GM21447 (cell line): ENCODE measurements around the gene TMEM179.

Experiments used
- ATAC-seq: cut with Tn5 transposase; IDR thresholded peaks from one replicate; pipeline ENCODE4 v1.9.1; 2021; ENCODE audit not compliant: unreplicated experiment

TMEM179 gene

GRCh38 chr14:104572668-104573067, 31.9 kb downstream of the TMEM179 start:
- ATAC-seq = no peak

DNA sequence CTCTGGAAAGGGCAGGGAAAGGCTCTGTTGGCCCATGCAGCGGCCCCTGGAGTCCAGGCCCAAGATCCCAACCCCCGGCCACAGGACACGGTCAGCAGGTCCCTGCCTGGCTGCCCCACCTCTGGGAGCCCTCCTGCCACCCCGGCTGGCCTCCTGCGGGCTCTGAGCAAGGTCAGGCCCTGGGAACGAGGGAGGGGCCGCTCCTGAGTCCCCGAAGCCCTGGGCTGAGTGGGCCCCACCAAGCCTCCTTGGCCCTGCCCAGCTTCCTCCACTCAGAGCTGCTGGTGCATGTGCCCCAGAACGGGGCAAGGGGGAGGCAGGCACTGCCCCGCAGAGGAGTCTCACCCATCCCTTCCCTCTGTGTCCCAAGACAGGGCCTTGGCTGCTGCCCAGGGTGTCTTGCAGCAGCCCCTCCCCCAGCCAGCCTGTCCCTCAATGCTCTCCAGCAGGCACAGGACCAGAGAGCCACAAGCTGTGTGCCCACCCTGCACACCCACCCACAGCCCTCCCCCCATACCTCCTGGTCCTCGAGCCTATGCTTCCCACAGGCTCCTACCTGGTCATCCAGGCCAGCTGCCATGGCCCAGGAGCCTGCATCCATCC, 32.4 kb downstream of the TMEM179 start:
- no peak for ATAC-seq

DNA sequence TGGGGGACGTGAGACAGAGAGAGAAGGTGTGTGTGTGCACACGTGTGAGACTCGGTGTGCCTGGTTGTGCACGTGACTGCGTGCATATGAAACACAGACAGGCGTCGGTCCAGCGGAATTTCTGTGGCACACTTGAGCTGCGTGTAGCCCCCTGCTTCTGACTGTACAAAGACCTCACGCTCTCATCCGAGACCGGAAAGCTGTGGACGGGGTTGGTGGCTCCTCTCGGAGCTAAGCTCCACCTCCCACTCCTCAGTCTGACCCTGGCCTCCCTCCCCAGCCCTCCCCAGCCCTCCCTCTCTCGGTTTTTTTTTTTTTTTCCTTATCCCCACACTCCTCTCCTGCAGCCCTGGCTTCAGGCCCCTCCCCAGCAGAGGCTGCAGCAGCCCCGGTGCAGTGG, 33.3 kb downstream of the TMEM179 start:
- no peak for ATAC-seq

- ATAC-seq = no peak
Measured at GRCh38 chr14:104569435-104569834, 35.1 kb downstream of the TMEM179 start.

GRCh38 chr14:104568620-104569019, 36.0 kb downstream of the TMEM179 start:
- no peak for ATAC-seq

DNA sequence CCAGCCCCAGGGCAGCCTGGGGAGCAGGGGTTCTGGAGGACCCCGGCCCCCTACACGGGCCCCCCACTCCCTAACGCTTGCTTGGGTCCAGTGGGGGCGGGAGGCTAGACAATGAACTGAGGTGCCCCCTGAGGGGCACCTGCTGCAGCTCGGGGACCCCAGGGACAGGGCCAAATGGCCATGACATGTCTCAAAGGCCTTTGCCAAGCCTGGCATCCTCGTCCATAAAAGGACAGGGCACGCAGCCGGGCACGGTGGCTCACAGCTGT, 36.7 kb downstream of the TMEM179 start:
- ATAC-seq = no peak

- no peak for ATAC-seq
Measured at GRCh38 chr14:104567141-104567956, 37.2 kb downstream of the TMEM179 start.

DNA sequence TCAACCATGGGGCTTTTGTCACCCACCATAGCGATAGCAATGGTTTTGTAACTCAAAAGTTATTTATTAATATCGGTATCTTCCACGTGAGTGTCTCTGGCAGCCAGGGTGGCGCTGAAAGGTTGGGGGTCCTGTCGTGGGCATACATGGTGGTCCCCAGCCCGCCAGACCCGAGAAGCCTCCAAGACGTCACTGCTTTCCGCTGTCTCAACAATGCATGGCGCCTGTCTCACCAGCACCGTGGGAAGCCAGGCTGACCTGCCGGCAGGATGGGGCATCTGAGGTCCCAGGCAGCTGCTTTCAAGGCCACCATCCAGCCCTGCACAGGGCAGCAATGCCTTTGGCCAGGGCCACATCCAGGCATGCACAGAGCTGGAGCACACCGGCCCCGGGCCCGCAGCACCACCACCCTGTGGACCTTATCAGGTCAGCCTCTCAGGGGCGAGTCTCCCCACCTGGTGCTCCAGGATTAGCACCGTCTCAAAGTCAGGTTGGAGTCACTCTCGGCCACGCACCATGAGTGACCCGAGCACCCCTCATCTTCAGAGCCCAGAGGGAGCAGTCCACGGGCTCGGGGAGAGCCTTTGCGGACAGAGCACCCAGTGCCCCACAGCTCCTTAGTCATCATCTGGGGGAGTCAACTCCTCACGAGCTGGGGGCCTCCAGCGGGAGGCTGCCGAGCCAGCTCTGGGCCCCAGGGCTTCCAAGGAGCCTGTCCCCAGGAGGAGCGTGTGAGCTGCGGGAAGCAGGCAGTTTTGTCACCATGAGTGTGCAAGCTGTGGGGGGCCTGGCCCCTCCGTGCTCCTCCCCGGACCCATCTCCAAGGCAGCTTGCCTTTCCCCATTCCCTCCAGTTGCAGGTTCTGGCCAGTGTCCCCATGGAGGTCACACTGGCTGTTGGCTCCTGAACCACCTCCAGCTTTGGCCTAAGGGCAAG, 39.6 kb downstream of the TMEM179 start:
- ATAC-seq = no peak

DNA sequence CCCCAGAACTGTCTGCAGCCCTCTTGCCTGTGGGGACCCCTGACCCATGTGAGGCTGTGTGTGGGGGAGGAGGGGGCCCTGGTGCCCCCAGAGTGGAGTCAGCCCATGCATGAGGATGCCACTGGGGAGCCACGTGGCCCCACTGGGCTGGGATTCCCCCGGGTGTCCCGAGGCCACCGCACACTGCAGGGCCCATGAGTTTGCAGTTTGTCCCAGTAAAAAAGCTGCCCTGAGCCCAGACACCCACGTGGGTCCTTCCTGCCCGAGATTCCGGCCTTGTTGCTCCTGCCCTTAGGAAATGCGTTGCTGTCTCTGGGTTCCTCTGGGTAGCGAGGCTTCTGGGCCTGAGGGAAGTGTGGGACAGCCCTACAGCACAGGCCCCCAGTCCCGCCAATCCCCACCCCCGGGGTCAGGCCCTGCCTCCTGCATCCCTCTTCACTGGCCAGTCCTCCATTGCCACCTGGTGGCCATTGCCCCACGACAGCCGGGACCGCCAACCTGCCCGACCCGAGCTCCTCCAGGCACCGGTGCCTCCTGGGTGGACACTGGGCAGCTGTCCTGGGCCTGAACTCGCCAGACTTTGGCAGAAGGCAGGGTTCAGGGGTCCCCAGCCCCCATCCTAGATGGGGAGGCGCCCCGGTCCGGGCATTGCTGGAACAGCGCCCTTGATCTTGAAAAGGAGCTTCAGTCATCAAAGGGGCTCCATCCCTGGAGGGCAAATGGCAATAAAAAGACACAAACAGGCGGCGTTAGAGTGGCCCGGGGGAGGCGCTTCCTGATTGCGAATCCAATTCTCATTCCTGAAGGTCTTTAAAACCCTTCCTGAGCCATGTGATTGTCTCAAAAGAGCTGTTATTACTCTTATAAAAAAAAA, 40.6 kb downstream of the TMEM179 start:
- no peak for ATAC-seq

GRCh38 chr14:104563191-104563741, 41.3 kb downstream of the TMEM179 start:
- no peak for ATAC-seq

DNA sequence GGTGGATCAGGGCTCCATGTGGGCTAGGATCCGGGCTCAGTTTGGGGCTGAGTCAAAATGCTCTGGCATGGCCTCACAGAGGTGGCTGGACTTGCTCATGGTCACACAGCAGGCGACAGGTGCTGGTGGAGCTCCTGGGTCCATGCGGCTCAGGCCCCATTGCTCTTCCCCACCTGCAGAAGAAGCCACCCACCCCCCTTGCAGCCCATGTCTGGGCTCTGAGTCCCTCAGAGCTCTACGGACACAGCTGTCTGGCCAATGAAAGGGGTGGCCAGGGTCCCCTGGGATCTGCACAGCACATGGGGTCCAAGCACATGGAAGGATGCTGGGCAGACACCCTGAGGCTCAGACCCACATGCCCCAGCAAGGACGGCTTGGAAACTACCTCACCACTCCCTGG, 42.0 kb downstream of the TMEM179 start:
- ATAC-seq = no peak

DNA sequence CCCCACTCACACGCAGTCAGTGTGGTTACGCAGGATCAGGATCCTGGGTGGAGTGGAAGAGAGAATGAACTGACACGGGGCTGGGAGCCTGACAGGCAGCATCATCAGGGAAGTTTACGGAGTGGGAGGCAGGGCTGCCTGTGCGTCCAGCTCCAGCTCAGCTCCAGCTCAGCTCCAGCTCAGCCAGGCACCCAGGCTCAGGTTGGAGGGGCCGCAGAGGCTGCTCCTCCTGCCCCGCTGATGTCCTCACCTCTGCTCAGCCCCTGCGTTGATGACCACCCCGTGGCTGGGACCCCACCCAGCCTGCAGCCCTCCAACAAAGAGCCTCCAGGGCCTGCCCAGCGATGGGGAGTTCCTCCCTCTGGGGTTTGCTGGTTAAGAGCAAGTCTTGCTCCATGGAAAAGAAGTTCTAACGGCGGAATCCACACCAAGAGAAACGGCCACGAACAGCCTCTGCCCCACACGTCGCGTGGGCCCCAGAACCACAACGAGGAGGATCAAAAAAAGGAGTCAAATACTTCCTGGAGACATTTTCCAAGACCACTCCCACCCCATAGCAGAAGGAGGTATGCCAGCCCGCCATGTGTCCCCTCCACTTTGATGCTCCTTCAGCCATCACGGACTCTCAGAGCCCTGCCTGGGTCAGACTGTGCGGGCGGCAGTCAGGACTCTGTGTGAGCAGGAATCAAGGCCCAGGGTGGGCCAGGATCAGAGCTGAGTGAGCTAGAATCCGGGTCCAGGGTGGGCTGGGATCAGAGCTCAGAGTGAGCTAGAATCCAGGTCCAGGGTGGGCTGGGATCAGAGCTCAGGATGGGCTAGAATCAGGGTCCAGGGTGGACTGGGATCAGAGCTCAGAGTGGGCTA, 42.7 kb downstream of the TMEM179 start:
- no peak for ATAC-seq

- ATAC-seq = no peak
Measured at GRCh38 chr14:104561124-104561557, 43.4 kb downstream of the TMEM179 start.

DNA sequence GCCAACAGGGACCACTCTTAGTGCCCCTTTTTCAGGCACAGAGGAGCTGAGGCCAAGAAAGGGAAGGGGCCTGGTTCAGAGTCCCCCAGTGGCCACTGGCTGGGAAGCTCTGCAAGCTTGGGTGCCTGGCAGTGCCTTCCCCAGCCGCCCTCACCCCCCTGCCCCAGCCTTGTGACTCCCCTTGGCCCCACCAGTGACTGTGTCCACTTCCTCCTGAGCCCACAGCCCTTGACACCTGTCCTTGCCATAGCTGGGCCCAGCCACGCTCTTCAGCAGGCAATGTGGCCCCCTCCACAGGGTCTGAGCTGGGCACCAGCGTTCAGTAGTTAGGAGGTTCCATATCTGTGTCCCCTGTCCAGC, 44.0 kb downstream of the TMEM179 start:
- no peak for ATAC-seq

DNA sequence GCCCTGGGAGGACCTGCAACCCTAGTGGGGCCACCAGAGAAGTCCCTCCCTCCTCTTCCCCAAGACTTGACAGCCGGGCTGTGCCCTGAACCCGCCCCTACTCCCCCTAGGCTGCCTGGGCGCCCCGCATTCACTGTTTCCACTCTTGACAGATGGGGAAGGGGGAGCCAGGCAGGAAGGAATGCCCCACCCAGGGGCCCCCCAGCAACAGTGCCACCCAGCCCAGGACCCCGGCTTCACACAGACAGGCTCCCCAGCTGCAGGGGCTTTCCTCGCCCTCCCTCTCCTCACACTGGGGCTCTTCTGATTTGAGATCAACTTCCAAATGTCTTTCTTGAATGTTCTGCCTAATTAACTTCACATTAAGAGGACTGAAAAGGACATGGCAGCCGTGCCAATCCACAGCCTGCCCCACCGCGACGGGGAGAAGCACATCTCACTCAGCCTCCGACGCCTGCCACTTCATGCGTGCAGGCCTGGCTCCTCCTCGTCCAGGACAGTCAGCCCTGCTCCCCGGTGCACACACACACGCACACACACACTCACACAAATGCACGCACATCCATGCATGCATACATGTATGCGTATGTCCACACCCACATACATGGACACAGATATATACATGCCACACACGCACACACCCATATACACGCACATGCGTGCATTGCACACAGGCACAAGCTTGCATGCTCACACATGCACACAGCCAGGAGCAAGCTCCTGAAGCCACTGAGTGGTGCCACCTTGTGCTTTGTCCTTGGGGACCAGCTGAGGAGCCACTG, 44.6 kb downstream of the TMEM179 start:
- no peak for ATAC-seq

GRCh38 chr14:104559028-104559803, 45.4 kb downstream of the TMEM179 start:
- no peak for ATAC-seq

DNA sequence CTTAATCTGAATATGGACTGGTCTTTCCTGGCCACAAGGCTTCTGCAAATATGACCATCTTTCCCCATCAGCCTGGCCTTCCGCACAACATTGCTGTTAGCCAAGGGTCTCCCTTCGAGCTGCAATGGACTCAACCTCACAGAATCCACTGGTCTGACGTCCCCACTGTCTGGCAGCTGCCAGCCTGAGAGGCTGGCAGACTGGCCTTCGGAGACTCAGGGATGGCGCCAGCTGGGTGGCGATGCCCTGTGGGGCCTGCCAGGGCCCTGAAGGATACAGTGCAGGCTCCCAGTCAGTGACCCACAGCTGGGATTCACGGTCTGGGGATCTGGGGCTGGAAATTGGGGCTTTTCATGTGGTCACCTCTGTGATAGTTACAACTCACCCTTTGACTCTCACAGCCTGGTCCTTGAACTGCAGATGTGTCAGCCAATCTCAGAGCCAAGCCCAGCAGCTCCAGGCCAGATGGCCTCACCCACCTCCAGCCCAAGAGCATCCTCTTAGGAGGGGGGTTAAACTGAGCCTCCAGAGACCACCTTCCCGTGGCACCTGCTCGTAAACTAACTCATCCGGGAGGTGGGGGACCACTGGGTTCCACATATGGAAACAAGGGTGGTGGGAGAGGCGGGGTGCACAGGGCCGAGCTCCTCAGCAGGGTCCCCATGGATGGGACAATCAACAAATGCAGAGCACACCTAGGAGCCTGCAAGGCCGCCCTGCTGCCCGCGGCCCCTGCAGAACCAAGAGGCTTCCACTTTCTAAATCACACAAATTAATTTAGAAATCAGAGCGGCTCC, 46.1 kb downstream of the TMEM179 start:
- no peak for ATAC-seq
